ENCODE measurements around the gene OLFML1.

GRCh38 chr11:7518811-7519562 is 33.7 kb downstream of the OLFML1 start:
- no peak for TF ChIP-seq CTCF (conservative IDR thresholded peaks at IDR 0.05; ENCODE audit: low read length)
- TF ChIP-seq EZH2phosphoT487 (IDR thresholded peaks at IDR 0.05; ENCODE audit: borderline replicate concordance, low read depth, low read length): no peak
